Temporal lobe (tissue), 2 donors: ENCODE measurements around the gene FAR1. TPM values are rescaled to one million over a fixed set of nuclear protein-coding genes. Genes with fewer than 3 reads are reported as not detected.

ENCODE experiments used
- small RNA-seq: library from RNA; depleted of rRNA; stranded (forward); fragments of <200 nt; gene quantifications from one replicate; pipeline ENCODE3, GENCODE V24; 2014; ENCODE audit warnings: low replicate concordance
- total RNA-seq: library from RNA; depleted of rRNA; stranded (reverse); fragments of >200 nt; gene quantifications from one replicate; pipeline ENCODE4 v1.2.3, GENCODE V29; 2014

The FAR1 gene
- total RNA-seq, 1 donor from 2014 or later, result 59.3 TPM

Small RNA genes lying within 50 kb of the gene (small RNA-seq; reads per million reads assigned to genes)
- gene AC013828.1, result not detected
- not detected for gene RF00019
- gene RPL39P26, result not detected

Other genes with a start within 250 kb of the FAR1 start
- 136 TPM for gene BTBD10, start 205.4 kb upstream of the FAR1 start, total RNA-seq
- not detected for gene PTH, start 172.7 kb upstream of the FAR1 start, total RNA-seq